GM12878 (cell line): ENCODE results near the gene PRDM2. TPM values are rescaled to one million over a fixed set of nuclear protein-coding genes. Genes with fewer than 3 reads are reported as not detected.

Experiments used
- BRCA1 ChIP-seq: IDR thresholded peaks from 2 replicates; pipeline ENCODE4 v1.6.1; 2011; ENCODE audit warnings: low read depth, low read length, improper control_type of control experiment
- CBX5 ChIP-seq: sonication (generic); IDR thresholded peaks from 2 replicates; pipeline ENCODE4 v1.6.1; 2016; ENCODE audit warnings: low read depth, moderate library complexity, mild to moderate bottlenecking, inconsistent platforms
- CHD2 ChIP-seq: IDR thresholded peaks from 2 replicates; pipeline ENCODE4 v1.6.1; 2011; ENCODE audit warnings: low read depth, low read length, improper control_type of control experiment, borderline replicate concordance
- CREM ChIP-seq: IDR thresholded peaks from 2 replicates; pipeline ENCODE4 v1.6.1; 2014; ENCODE audit warnings: antibody characterized with exemption, low read depth
- EP300 ChIP-seq, 2 experiments: fragments of 150-350 bp in 1 of 2; IDR thresholded peaks; 2 replicates each; pipeline ENCODE4 v1.6.1; 2011 to 2012; ENCODE audit warnings: low read depth in 2 of 2, low read length in 2 of 2, borderline replicate concordance in 1 of 2, improper control_type of control experiment in 1 of 2, inconsistent platforms in 1 of 2; ENCODE audit not compliant: control insufficient read depth in 1 of 2
- EZH2 ChIP-seq: IDR thresholded peaks from 2 replicates; pipeline ENCODE4 v1.6.1; 2012; ENCODE audit warnings: low read depth, mild to moderate bottlenecking, control low read depth, inconsistent platforms, low read length, borderline replicate concordance; ENCODE audit not compliant: control insufficient read depth
- GATAD2B ChIP-seq: fragments of 450-650 bp; conservative IDR thresholded peaks from 2 replicates; pipeline ENCODE4 v1.6.1; 2017; ENCODE audit warnings: low read depth, mild to moderate bottlenecking, moderate library complexity
- HDAC2 ChIP-seq: fragments of 200-600 bp; sonication (generic); IDR thresholded peaks from 2 replicates; pipeline ENCODE4 v1.6.1; 2017
- MEF2A ChIP-seq: IDR thresholded peaks from 2 replicates; pipeline ENCODE4 v1.6.1; 2011; ENCODE audit warnings: low read depth, mild to moderate bottlenecking, low read length, moderate library complexity; ENCODE audit not compliant: insufficient read depth
- NR2C1 ChIP-seq: fragments of 450-650 bp; IDR thresholded peaks from 2 replicates; pipeline ENCODE4 v1.6.1; 2017; ENCODE audit warnings: antibody characterized with exemption, mild to moderate bottlenecking, moderate library complexity
- NR2F1 ChIP-seq: fragments of 450-650 bp; conservative IDR thresholded peaks from 2 replicates; pipeline ENCODE4 v1.6.1; 2017; ENCODE audit warnings: mild to moderate bottlenecking
- PAX5 ChIP-seq: IDR thresholded peaks from 2 replicates; pipeline ENCODE4 v1.6.1; 2011; ENCODE audit warnings: low read depth, low read length, borderline replicate concordance
- PAX8 ChIP-seq: fragments of 450-650 bp; IDR thresholded peaks from 2 replicates; pipeline ENCODE4 v1.6.1; 2017; ENCODE audit warnings: mild to moderate bottlenecking, moderate library complexity
- POLR2AphosphoS5 ChIP-seq: IDR thresholded peaks from 2 replicates; pipeline ENCODE4 v1.6.1; 2011; ENCODE audit warnings: mild to moderate bottlenecking, low read length, inconsistent platforms
- RB1 ChIP-seq: fragments of 450-650 bp; formaldehyde crosslinking; IDR thresholded peaks from 2 replicates; pipeline ENCODE4 v1.6.1; 2017; ENCODE audit warnings: mild to moderate bottlenecking, borderline replicate concordance
- SMAD1 ChIP-seq: fragments of 450-650 bp; IDR thresholded peaks from 2 replicates; pipeline ENCODE4 v1.6.1; 2018; ENCODE audit warnings: mild to moderate bottlenecking, low read depth; ENCODE audit not compliant: partially characterized antibody
- SMC3 ChIP-seq: IDR thresholded peaks from 2 replicates; pipeline ENCODE4 v1.6.1; 2011; ENCODE audit warnings: low read length, improper control_type of control experiment, borderline replicate concordance
- SP1 ChIP-seq: IDR thresholded peaks from one replicate; pipeline ENCODE4 v1.6.1; 2011; ENCODE audit warnings: low read depth, low read length
- SPI1 ChIP-seq: IDR thresholded peaks from 2 replicates; pipeline ENCODE4 v1.6.1; 2011; ENCODE audit warnings: low read depth, mild to moderate bottlenecking, low read length, moderate library complexity, borderline replicate concordance; ENCODE audit not compliant: insufficient read depth
- SUPT20H ChIP-seq: IDR thresholded peaks from 2 replicates; pipeline ENCODE4 v1.6.1; 2011; ENCODE audit warnings: low read depth, mild to moderate bottlenecking, low read length, moderate library complexity, borderline replicate concordance; ENCODE audit not compliant: control insufficient read depth
- TAF1 ChIP-seq: IDR thresholded peaks from 2 replicates; pipeline ENCODE4 v1.6.1; 2011; ENCODE audit warnings: mild to moderate bottlenecking, low read depth, low read length, borderline replicate concordance
- WRNIP1 ChIP-seq: IDR thresholded peaks from 2 replicates; pipeline ENCODE4 v1.6.1; 2011; ENCODE audit warnings: low read depth, low read length, improper control_type of control experiment, borderline replicate concordance
- YY1 ChIP-seq: IDR thresholded peaks from 2 replicates; pipeline ENCODE4 v1.6.1; 2011; ENCODE audit warnings: low read depth, mild to moderate bottlenecking, low read length
- ZNF207 ChIP-seq: fragments of 450-650 bp; IDR thresholded peaks from 2 replicates; pipeline ENCODE4 v1.6.1; 2014; ENCODE audit warnings: antibody characterized with exemption, mild to moderate bottlenecking, borderline replicate concordance
- ZNF24 ChIP-seq: fragments of 450-650 bp; IDR thresholded peaks from 2 replicates; pipeline ENCODE4 v1.6.1; 2017; ENCODE audit warnings: antibody characterized with exemption, mild to moderate bottlenecking
- polyA plus RNA-seq, 11 experiments: library from polyadenylated mRNA; depleted of rRNA in 4 of 11; unstranded in 6 of 11; stranded (reverse) in 5 of 11; fragments of >200 nt; fragmentation: Nextera tagmentation in 4 of 11; fragmentation: Illumina TruSeq in 1 of 11; extraction: Ambion mirVana in 4 of 11; extraction: Trizol in 1 of 11; gene quantifications; 1 replicate in 1 of 11; 2 replicates in 10 of 11; pipeline versions ENCODE4 v1.2.1 to v1.2.3, GENCODE V29; 2011 to 2016; ENCODE audit warnings: inconsistent platforms in 2 of 11, missing spikeins in 2 of 11, low read depth in 1 of 11
- total RNA-seq, 4 experiments: library from RNA; depleted of rRNA in 3 of 4; stranded (reverse); fragments of >200 nt in 3 of 4; fragmentation: Illumina TruSeq in 1 of 4; extraction: Trizol in 1 of 4; gene quantifications; 2 replicates each; pipeline versions ENCODE4 v1.2.1 to v1.2.3, GENCODE V29; 2013 to 2021
- TF ChIP-seq, protein P1 (sequence below): IDR thresholded peaks from 2 replicates; pipeline ENCODE4 v1.6.1; 2012; ENCODE audit warnings: low read depth, low read length, improper control_type of control experiment
- TF ChIP-seq, protein P2 (sequence below): fragments of 450-650 bp; IDR thresholded peaks from 2 replicates; pipeline ENCODE4 v1.6.1; 2018; ENCODE audit warnings: mild to moderate bottlenecking, low read depth, moderate library complexity; ENCODE audit not compliant: partially characterized antibody
- TF ChIP-seq, protein P3 (sequence below): IDR thresholded peaks from 2 replicates; pipeline ENCODE4 v1.6.1; 2011; ENCODE audit warnings: low read depth, mild to moderate bottlenecking, low read length, moderate library complexity, borderline replicate concordance; ENCODE audit errors: extremely low read depth

Gene PRDM2
- total and polyA plus RNA-seq, 10 of the 15 experiments (the other 5 are each of a cell fraction or from before 2014, with no cell fraction given): 8.4 to 45.1 (median 23.5) TPM

DNA sequence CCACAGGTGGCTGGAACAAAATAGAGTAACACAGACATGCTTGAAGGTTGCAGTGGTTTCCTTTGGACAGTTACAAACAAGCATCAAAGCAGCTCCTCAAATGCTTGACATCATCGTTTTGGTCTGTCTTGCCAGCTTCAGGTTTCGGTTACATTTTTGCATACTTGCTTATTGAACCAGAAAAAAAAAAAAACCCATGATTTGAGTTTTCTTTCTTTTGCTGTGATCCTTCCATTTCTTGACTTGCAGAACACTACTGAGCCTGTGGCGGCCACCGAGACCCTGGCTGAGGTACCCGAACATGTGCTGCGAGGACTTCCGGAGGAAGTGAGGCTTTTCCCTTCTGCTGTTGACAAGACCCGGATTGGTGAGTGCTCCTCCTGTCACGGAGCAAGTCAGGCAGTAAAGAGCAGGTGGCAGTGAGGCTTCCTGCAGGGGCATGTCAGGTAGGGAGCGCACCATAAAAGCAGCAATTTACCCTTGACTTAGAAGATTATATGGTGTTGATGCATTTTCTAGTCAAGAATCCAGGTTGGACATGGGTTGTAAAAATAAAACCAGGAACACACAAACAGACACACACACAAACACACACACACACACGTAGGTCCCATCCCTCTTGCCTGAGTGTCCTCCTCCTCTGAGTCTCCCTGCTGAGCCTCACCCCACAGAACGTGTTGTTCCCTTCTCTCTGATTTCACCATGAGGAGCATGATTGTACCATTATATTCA is 30.9 kb downstream of the PRDM2 start (continued):
- peak; percentile 70 for TF ChIP-seq CREM
- no peak for TF ChIP-seq WRNIP1
- no peak for TF ChIP-seq SUPT20H
- TF ChIP-seq ZNF207: no peak
- TF ChIP-seq NR2F1: no peak
- peak; percentile 51; the same call in 1 of the 2 replicates for TF ChIP-seq CHD2
- TF ChIP-seq, protein P1, sequence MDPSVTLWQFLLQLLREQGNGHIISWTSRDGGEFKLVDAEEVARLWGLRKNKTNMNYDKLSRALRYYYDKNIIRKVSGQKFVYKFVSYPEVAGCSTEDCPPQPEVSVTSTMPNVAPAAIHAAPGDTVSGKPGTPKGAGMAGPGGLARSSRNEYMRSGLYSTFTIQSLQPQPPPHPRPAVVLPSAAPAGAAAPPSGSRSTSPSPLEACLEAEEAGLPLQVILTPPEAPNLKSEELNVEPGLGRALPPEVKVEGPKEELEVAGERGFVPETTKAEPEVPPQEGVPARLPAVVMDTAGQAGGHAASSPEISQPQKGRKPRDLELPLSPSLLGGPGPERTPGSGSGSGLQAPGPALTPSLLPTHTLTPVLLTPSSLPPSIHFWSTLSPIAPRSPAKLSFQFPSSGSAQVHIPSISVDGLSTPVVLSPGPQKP: peak; percentile 94
- peak; percentile 63 for TF ChIP-seq SP1
- no peak for TF ChIP-seq EZH2
- peak; percentile 78 for TF ChIP-seq TAF1
- TF ChIP-seq RB1: 0 out of 2 replicates have a peak, but pooled peaks have one; percentile 22
- TF ChIP-seq ZNF24: no peak
- 0 out of 2 replicates have a peak, but pooled peaks have one; percentile 50 for TF ChIP-seq CBX5
- TF ChIP-seq MEF2A: peak; percentile 70
- TF ChIP-seq YY1: peak; percentile 51; the same call in 1 of the 2 replicates
- peak; percentile 59; the same call in 1 of the 2 replicates for TF ChIP-seq PAX5
- TF ChIP-seq EP300 (IDR thresholded peaks at IDR 0.05; ENCODE audit: borderline replicate concordance in 1 of 2, control insufficient read depth in 1 of 2, low read depth in 2 of 2, low read length in 2 of 2): peak; percentile 61 to 87; a peak in 2 of 4 replicates
- TF ChIP-seq, protein P2, sequence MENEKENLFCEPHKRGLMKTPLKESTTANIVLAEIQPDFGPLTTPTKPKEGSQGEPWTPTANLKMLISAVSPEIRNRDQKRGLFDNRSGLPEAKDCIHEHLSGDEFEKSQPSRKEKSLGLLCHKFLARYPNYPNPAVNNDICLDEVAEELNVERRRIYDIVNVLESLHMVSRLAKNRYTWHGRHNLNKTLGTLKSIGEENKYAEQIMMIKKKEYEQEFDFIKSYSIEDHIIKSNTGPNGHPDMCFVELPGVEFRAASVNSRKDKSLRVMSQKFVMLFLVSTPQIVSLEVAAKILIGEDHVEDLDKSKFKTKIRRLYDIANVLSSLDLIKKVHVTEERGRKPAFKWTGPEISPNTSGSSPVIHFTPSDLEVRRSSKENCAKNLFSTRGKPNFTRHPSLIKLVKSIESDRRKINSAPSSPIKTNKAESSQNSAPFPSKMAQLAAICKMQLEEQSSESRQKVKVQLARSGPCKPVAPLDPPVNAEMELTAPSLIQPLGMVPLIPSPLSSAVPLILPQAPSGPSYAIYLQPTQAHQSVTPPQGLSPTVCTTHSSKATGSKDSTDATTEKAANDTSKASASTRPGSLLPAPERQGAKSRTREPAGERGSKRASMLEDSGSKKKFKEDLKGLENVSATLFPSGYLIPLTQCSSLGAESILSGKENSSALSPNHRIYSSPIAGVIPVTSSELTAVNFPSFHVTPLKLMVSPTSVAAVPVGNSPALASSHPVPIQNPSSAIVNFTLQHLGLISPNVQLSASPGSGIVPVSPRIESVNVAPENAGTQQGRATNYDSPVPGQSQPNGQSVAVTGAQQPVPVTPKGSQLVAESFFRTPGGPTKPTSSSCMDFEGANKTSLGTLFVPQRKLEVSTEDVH: peak; percentile 55
- TF ChIP-seq HDAC2: no peak
- peak; percentile 21; the same call in 1 of the 2 replicates for TF ChIP-seq SMC3
- TF ChIP-seq PAX8: no peak
- TF ChIP-seq GATAD2B: no peak
- TF ChIP-seq NR2C1: no peak
- TF ChIP-seq BRCA1: no peak
- peak; percentile 91 for TF ChIP-seq SPI1
- no peak for TF ChIP-seq SMAD1
- TF ChIP-seq POLR2AphosphoS5: peak; percentile 92
- TF ChIP-seq, protein P3, sequence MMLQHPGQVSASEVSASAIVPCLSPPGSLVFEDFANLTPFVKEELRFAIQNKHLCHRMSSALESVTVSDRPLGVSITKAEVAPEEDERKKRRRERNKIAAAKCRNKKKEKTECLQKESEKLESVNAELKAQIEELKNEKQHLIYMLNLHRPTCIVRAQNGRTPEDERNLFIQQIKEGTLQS: no peak
